HepG2 (cell line): ENCODE results near the gene SYNE2. TPM values are rescaled to one million over a fixed set of nuclear protein-coding genes. Genes with fewer than 3 reads are reported as not detected.

ENCODE experiments used
- ATAC-seq: fragments of 200-7000 bp; cut with Tn5 transposase; 3 replicates; pipeline ENCODE4 v1.9.1; 2020; ENCODE audit warnings: mild to moderate bottlenecking, moderate library complexity
- BruUV-seq: library from RNA; stranded (reverse); fragments of 400-500 nt; replicated peaks from 2 replicates; lab custom pipeline; 2021; lab: Mats Ljungman, UMichigan
- CTCF ChIA-PET: fragments of 300-600 bp; formaldehyde crosslinking; extraction: SDS; loops from one replicate; lab custom pipeline; 2021; ENCODE audit warnings: low total read pairs, inconsistent platforms, low intra/inter-chr PET ratio; lab: Yijun Ruan, JAX
- POLR2A ChIA-PET: fragments of 350-600 bp; sonication (Branson Sonifier 250); formaldehyde crosslinking; loops from one replicate; lab custom pipeline; 2020; ENCODE audit warnings: antibody characterized with exemption, inconsistent platforms; lab: Yijun Ruan, JAX
- DNase-seq: peaks from one replicate; pipeline ENCODE4 v3.0.0-alpha.2; 2015; ENCODE audit warnings: low spot score
- FAIRE-seq: peaks from 3 replicates; lab custom pipeline; 2011; peaks lifted over from hg19 to GRCh38; lab: Jason Lieb, UNC
- H2AFZ ChIP-seq: one replicate; pipeline ENCODE4 v1.6.1; 2011; ENCODE audit warnings: low read length, inconsistent platforms
- H3K27ac ChIP-seq: fragments of 300-600 bp; 3 replicates; pipeline ENCODE4 v1.8.0; 2011; ENCODE audit warnings: mixed run types, mild to moderate bottlenecking, mixed read lengths, low read length, inconsistent platforms; ENCODE audit not compliant: insufficient read depth; ENCODE audit errors: extremely low read length
- H3K27me3 ChIP-seq, 2 experiments: fragments of 200-600 bp in 1 of 2; 2 replicates in 1 of 2; 3 replicates in 1 of 2; pipeline versions ENCODE4 v1.6.0 to v1.8.0; 2011; ENCODE audit warnings: low read length in 2 of 2, mild to moderate bottlenecking in 2 of 2, moderate library complexity in 2 of 2, inconsistent platforms in 1 of 2; ENCODE audit not compliant: insufficient read depth in 2 of 2, control insufficient read depth in 1 of 2
- H3K36me3 ChIP-seq, 2 experiments: fragments of 200-600 bp in 1 of 2; replicated peaks in 1 of 2; 2 replicates in 1 of 2; 3 replicates in 1 of 2; pipeline versions ENCODE4 v1.5.1 to v1.8.0; 2011; ENCODE audit warnings: low read length in 2 of 2, inconsistent platforms in 1 of 2; ENCODE audit not compliant: insufficient read depth in 2 of 2, control insufficient read depth in 1 of 2
- H3K4me1 ChIP-seq: 2 replicates; pipeline ENCODE4 v1.5.1; 2012; ENCODE audit warnings: low read length, inconsistent platforms; ENCODE audit not compliant: insufficient read depth
- H3K4me2 ChIP-seq: 2 replicates; pipeline ENCODE4 v1.6.0; 2011; ENCODE audit warnings: low read depth, low read length, inconsistent platforms
- H3K4me3 ChIP-seq, 3 experiments: fragments of 200-600 bp in 1 of 3; sonication (generic), shearing (Covaris generic) in 1 of 3; replicated peaks in 1 of 3; 2 replicates each; pipeline ENCODE4 v1.5.1; 2011 to 2016; ENCODE audit warnings: low read length in 3 of 3, inconsistent platforms in 2 of 3, low read depth in 2 of 3, mild to moderate bottlenecking in 2 of 3, control low read depth in 1 of 3, mixed read lengths in 1 of 3; ENCODE audit not compliant: insufficient read depth in 1 of 3
- H3K79me2 ChIP-seq: one replicate; pipeline ENCODE4 v1.6.1; 2011; ENCODE audit warnings: low read length, inconsistent platforms; ENCODE audit not compliant: insufficient read depth
- H3K9ac ChIP-seq: 2 replicates; pipeline ENCODE4 v1.6.0; 2011; ENCODE audit warnings: mild to moderate bottlenecking, low read depth, low read length, inconsistent platforms; ENCODE audit not compliant: insufficient read depth
- H3K9me3 ChIP-seq: 2 replicates; pipeline ENCODE4 v1.5.1; 2012; ENCODE audit warnings: mild to moderate bottlenecking, low read length
- H4K20me1 ChIP-seq: 2 replicates; pipeline ENCODE4 v1.6.0; 2011; ENCODE audit warnings: inconsistent platforms, mild to moderate bottlenecking, low read length, moderate library complexity; ENCODE audit not compliant: insufficient read depth
- CREB3 ChIP-seq: sonication (generic); formaldehyde crosslinking; IDR thresholded peaks from 2 replicates; pipeline ENCODE4 v1.5.0; 2020; ENCODE audit warnings: missing genetic modification reagents
- HDAC6 ChIP-seq: fragments of 200-600 bp; sonication (generic); IDR thresholded peaks from 2 replicates; pipeline ENCODE4 v1.7.0; 2017; ENCODE audit warnings: mild to moderate bottlenecking, antibody characterized with exemption, low read length, low read depth
- HINFP ChIP-seq: sonication (generic); formaldehyde crosslinking; IDR thresholded peaks from 2 replicates; pipeline ENCODE4 v1.4.0; 2020; ENCODE audit warnings: low read depth, mild to moderate bottlenecking, missing genetic modification reagents
- HNF1A ChIP-seq, 2 experiments: sonication (generic) in 1 of 2; formaldehyde crosslinking in 1 of 2; IDR thresholded peaks; 2 replicates each; pipeline versions ENCODE4 v1.4.0 to v1.6.1; 2016 to 2020; ENCODE audit warnings: borderline replicate concordance in 1 of 2, low read depth in 1 of 2, mild to moderate bottlenecking in 1 of 2, missing genetic modification reagents in 1 of 2
- NFYB ChIP-seq: sonication (generic); formaldehyde crosslinking; IDR thresholded peaks from 2 replicates; pipeline ENCODE4 v1.4.0; 2020; ENCODE audit warnings: missing genetic modification reagents
- STAG1 ChIP-seq: sonication (generic); formaldehyde crosslinking; IDR thresholded peaks from 2 replicates; pipeline ENCODE4 v1.4.0; 2020; ENCODE audit warnings: missing genetic modification reagents
- U2AF1 ChIP-seq: fragments of 200-400 bp; formaldehyde crosslinking; optimal IDR thresholded peaks from 2 replicates; pipeline ENCODE3; 2017; ENCODE audit warnings: mild to moderate bottlenecking, low read depth, low read length
- ZBTB7A ChIP-seq: sonication (generic); formaldehyde crosslinking; IDR thresholded peaks from 2 replicates; pipeline ENCODE4 v1.8.0; 2022; ENCODE audit warnings: mild to moderate bottlenecking, missing genetic modification reagents
- ZNF160 ChIP-seq: sonication (generic); formaldehyde crosslinking; IDR thresholded peaks from 2 replicates; pipeline ENCODE4 v1.8.0; 2022; ENCODE audit warnings: mild to moderate bottlenecking, inconsistent platforms, missing genetic modification reagents
- ZNF512 ChIP-seq: sonication (generic); formaldehyde crosslinking; IDR thresholded peaks from 2 replicates; pipeline ENCODE4 v1.4.0; 2020; ENCODE audit warnings: mild to moderate bottlenecking, missing genetic modification reagents
- ZNF543 ChIP-seq: sonication (generic); formaldehyde crosslinking; IDR thresholded peaks from 2 replicates; pipeline ENCODE4 v1.4.0; 2020; ENCODE audit warnings: mild to moderate bottlenecking, missing genetic modification reagents
- ZNF616 ChIP-seq: sonication (generic); formaldehyde crosslinking; IDR thresholded peaks from 2 replicates; pipeline ENCODE4 v1.5.0; 2020; ENCODE audit warnings: low read depth, mild to moderate bottlenecking, missing genetic modification reagents
- ZNF792 ChIP-seq: IDR thresholded peaks from 2 replicates; pipeline ENCODE4 v1.6.1; 2016
- ZSCAN22 ChIP-seq: sonication (generic); formaldehyde crosslinking; IDR thresholded peaks from 2 replicates; pipeline ENCODE4 v1.4.0; 2020; ENCODE audit warnings: mild to moderate bottlenecking, missing genetic modification reagents
- WGBS: methylation state at CpG from one replicate; pipeline ENCODE4 v1.1.6; 2017; ENCODE audit warnings: low lambda C conversion rate; 5-methylcytosine and 5-hydroxymethylcytosine counted together
- in situ Hi-C: cut with HindIII; loops from 2 replicates; pipeline ENCODE4 v1.10.0; 2017; ENCODE audit warnings: low pct_unique_long_range_greater_than_20kb; ENCODE audit not compliant: extremely low pct_ligation_motif_present
- intact Hi-C: fragments of 100-400 bp; cut with micrococcal nuclease; formaldehyde crosslinking; loops from one replicate; pipeline ENCODE4 v1.10.0; 2022; ENCODE audit not compliant: unreplicated experiment
- polyA plus RNA-seq, 8 experiments: library from polyadenylated mRNA; depleted of rRNA in 3 of 8; stranded (reverse) in 7 of 8; unstranded in 1 of 8; fragments of >200 nt; fragmentation: Illumina TruSeq in 4 of 8; extraction: Trizol in 4 of 8; gene quantifications; 2 replicates each; pipeline versions ENCODE4 v1.2.1 to v1.2.3, GENCODE V29; 2011 to 2016; ENCODE audit warnings: low read depth in 4 of 8, missing spikeins in 1 of 8, mixed read lengths in 1 of 8; ENCODE audit not compliant: insufficient read depth in 1 of 8
- total RNA-seq, 5 experiments: library from RNA; depleted of rRNA; stranded (reverse); fragments of >200 nt; fragmentation: Illumina TruSeq; extraction: Trizol; gene quantifications; 2 replicates each; pipeline ENCODE4 v1.2.3, GENCODE V29; 2016; ENCODE audit warnings: low read depth in 1 of 5

Gene SYNE2
- total and polyA plus RNA-seq, 2 of the 13 experiments (the other 11 are each of a cell fraction or from before 2014, with no cell fraction given), result 6.2 to 13.3 TPM

- TF ChIP-seq HINFP (CRISPR knock-in tag), result no peak
- no peak for TF ChIP-seq HDAC6
- no peak for TF ChIP-seq ZBTB7A (CRISPR knock-in tag)
- TF ChIP-seq ZNF512, result no peak
- TF ChIP-seq U2AF1, result no peak
- no peak for TF ChIP-seq CREB3 (CRISPR knock-in tag)
- TF ChIP-seq ZNF616 (CRISPR knock-in tag), result no peak
- no peak for TF ChIP-seq STAG1
Observed at GRCh38 chr14:64119980-64120379, 267.2 kb downstream of the SYNE2 start (continued).

- FAIRE-seq (no peak), DNase-seq (no peak), ATAC-seq (no peak)
- 89% methylated on average over 5 of the region's 5 CpGs for WGBS
- no peaks in the 10 kb centered on the region for H4K20me1 ChIP-seq
- no peaks in the 10 kb centered on the region for H3K27me3 ChIP-seq
- H3K27ac ChIP-seq, result no peak overlapping the region
- no peak overlapping the region for H2AFZ ChIP-seq
- H3K36me3 ChIP-seq, result peaks cover 1 to 10% of the 10 kb centered on the region in 2 experiments; a peak in 4 of 5 replicates
- intact Hi-C loops, result no loop called here
- H3K9me3 ChIP-seq, result no peaks in the 10 kb centered on the region
- H3K4me2 ChIP-seq, result no peak overlapping the region
- no peak overlapping the region for H3K4me3 ChIP-seq
- H3K79me2 ChIP-seq, result no peaks in the 10 kb centered on the region
- BruUV-seq, result no TSS peak
- CTCF ChIA-PET, result no interaction called here
- in situ Hi-C loops, result no loop called here
- no peaks in the 10 kb centered on the region for H3K4me1 ChIP-seq
- POLR2A ChIA-PET, result no interaction called here
- H3K9ac ChIP-seq, result no peak overlapping the region
- TF ChIP-seq HNF1A (IDR thresholded peaks at IDR 0.05; ENCODE audit: low read depth) (no peak), HNF1A (CRISPR knock-in tag; IDR thresholded peaks at IDR 0.05; ENCODE audit: borderline replicate concordance) (no peak), ZSCAN22 (no peak), ZNF792 (CRISPR knock-in tag) (no peak), NFYB (no peak), ZNF543 (CRISPR knock-in tag) (no peak), ZNF160 (CRISPR knock-in tag) (no peak)
Observed at GRCh38 chr14:64123241-64123822, 270.5 kb downstream of the SYNE2 start.
